Fibroblast of mammary gland (primary cell): ENCODE measurements around the gene NPLOC4.

Experiments used
- DNase-seq: peaks from one replicate; pipeline ENCODE4 v3.0.0-alpha.2; 2010; ENCODE audit warnings: low read depth
- H3K4me3 ChIP-seq: 2 replicates; pipeline ENCODE4 v1.5.1; 2011; ENCODE audit warnings: low read depth, mild to moderate bottlenecking, low read length, moderate library complexity; ENCODE audit not compliant: control insufficient read depth
- CTCF ChIP-seq: conservative IDR thresholded peaks from 2 replicates; pipeline ENCODE4 v1.5.1; 2011; ENCODE audit warnings: low read depth, low read length, inconsistent platforms; ENCODE audit not compliant: control insufficient read depth, insufficient read depth

Gene NPLOC4

DNA sequence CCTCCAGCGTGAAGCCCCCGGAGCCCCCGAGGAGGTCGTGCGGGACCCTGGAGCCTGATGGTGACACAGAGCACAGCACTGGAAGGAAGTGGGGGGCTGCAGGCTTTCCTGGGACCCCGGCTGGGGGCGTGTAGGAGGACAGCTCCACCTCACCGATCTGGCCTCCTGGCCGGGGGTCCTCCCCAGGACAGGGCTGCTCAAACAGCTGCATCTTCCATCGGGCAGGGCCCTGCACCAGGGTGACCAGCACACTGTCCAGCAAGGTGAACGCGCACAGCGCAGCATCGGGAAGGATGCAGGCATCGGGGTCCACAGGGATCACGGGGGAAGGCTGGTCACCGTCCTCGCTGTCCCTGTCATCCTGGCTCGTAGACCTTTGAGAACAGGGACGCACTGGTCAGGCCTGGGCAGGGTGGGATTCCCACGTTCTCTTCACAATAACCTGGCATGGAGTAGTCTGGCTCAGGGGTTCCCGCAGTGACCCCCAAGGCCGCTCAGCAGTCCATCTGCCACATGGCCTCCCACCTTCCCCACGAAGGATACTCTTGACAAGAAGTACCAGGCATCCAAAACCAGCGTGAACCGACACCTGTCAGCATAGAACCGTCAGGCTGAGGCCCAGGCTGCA, 86.0 kb downstream of the NPLOC4 start:
- no peak for TF ChIP-seq CTCF
- H3K4me3 ChIP-seq = peak overlapping the region; percentile 78
- no peak for DNase-seq

DNA sequence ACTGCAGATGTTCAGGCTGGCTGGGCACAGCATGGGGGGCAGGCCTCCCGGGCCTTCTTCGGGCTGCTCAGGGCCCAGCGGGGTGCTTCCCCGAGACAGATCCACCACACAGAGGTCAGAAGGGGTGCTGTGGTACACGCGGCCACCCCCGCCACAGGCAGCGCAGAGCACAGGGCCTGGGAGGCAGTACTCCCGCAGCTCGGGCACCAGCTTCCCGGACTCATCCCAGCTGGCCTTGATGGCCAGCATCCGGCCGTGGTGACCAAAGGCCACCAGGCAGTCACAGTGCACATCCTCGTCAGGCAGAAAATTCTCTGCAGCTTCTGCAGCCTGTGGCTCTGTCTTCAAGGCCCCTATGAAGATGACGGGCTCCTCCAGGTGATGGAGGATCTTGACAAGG, 86.6 kb downstream of the NPLOC4 start:
- no peak for TF ChIP-seq CTCF
- no peak for DNase-seq
- H3K4me3 ChIP-seq = no peak overlapping the region

DNA sequence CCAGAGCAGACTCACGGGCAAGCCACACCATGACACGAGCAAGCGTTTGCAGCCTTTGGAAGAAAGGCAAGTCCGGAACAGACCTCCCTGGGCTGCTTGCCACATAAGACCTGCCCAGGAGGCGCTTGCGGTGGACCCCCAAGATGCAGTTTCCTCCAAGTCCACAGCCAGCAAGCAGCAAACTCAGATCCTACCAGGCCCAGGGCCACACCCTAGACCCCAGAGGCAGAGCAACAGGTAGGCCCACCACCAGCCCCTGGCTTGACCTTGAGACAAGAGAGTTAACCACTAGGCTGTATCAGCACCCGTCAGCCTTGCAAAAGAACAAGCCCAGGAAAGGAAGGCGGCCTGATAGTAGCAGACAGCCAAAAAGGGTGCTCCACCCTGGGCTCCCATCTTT, 87.1 kb downstream of the NPLOC4 start:
- no peak overlapping the region for H3K4me3 ChIP-seq
- no peak for TF ChIP-seq CTCF
- no peak for DNase-seq

DNA sequence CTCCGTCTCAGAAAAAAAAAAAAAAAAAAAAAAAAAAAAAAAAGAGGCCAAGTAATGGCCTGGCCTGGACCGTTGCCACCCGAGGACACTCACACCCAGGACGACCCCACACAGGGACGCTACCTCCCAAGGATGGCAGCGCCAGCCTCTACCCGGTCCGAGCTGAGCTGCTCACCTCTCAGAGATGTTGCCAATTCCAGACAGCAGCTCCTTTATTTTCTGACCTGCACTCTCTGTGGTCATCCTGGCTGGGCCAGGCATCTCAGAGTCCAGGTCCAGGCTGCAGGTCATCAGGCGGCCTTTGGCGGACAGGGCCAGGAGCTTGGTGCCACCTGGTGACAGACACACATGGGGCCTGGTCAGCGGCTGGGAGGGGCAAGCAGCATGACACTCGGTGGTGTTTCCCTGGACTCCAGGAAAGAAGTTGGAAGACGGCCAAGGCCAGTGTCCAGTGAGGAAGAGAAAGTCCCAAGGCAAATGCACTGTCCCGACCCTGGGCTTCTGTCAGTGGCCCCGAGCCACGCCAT, 87.8 kb downstream of the NPLOC4 start:
- H3K4me3 ChIP-seq = no peak overlapping the region
- no peak for TF ChIP-seq CTCF
- no peak for DNase-seq

DNA sequence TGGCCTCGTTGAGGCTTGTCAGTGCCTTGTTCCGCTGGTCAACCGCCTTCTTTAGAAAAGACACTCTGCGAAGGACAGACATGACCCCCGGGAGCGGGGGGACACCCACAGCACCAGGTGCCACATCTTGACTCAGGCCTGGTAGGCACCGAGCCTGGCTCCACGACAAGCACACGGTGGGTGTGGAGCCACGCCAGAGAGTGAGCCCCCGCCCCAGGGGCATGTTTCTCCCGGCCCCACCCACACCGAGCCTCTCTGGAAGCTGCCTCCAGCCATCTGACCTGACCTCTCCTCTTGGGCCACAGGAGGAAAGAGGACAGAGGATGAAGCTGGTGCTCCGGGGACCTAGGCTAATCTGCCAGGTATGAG, 89.3 kb downstream of the NPLOC4 start:
- no peak for DNase-seq
- no peak for TF ChIP-seq CTCF
- H3K4me3 ChIP-seq = no peak overlapping the region

DNA sequence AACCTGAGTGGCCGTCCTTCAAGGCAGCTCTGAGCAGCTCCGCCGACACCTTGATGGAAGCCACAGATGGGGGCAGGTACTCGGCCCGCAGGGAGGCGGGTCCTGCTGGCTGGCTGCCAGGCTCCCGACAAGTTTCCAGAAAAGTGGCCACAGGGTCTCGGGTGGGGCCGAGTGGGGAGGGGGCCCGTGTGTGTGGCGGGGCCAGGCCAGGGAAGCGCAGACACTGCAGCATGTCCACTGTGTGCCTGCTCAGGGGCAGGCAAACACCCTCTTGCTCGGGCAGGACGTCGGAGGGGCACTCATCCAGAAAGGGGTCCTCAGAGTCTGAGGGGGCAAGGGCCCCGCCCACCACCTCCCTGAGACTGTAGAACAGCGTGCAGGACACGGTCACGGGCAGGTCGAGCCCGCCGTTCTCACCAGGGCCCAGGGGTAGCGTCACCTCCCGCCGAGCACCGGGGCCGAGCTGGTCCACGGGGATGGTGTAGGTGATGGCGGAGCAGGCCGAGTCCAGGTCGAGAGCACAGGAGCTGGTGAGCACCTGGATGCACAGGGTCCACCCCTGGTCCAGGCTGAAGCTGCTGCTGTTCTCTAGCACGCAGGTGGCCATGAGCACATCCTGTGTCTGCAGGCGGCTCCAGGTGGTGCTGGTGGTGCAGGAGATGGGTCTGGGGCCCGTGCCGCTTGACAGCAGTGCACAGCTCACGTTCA, 89.9 kb downstream of the NPLOC4 start:
- H3K4me3 ChIP-seq = no peak overlapping the region
- no peak for TF ChIP-seq CTCF
- no peak for DNase-seq
